Thyroid gland (tissue), 4 donors: ENCODE measurements around the gene LCE1A. TPM values are rescaled to one million over a fixed set of nuclear protein-coding genes. Genes with fewer than 3 reads are reported as not detected.

ENCODE experiments used
- DNase-seq, 2 donors: peaks; one replicate each; pipeline ENCODE4 v3.0.0-alpha.2; 2019
- H3K27ac ChIP-seq, 3 donors: fragments of 200-600 bp; sonication (generic); 1 replicate in 2 of 3; 2 replicates in 1 of 3; pipeline ENCODE4 v1.5.1; 2016 to 2019; ENCODE audit warnings: mild to moderate bottlenecking in 1 of 3, moderate library complexity in 1 of 3
- H3K27me3 ChIP-seq: fragments of 200-600 bp; sonication (generic); one replicate; pipeline ENCODE4 v1.5.1; 2019
- H3K36me3 ChIP-seq, 2 donors: fragments of 200-600 bp; sonication (generic); one replicate each; pipeline ENCODE4 v1.5.1; 2016 to 2019
- H3K4me1 ChIP-seq, 2 donors: fragments of 200-600 bp; sonication (generic); one replicate each; pipeline ENCODE4 v1.5.1; 2017 to 2019
- H3K4me3 ChIP-seq, 3 donors: fragments of 200-600 bp; sonication (generic); replicated peaks in 1 of 3; 1 replicate in 2 of 3; 2 replicates in 1 of 3; pipeline ENCODE4 v1.5.1; 2016; ENCODE audit warnings: mild to moderate bottlenecking in 1 of 3
- H3K9me3 ChIP-seq: fragments of 200-600 bp; sonication (generic); one replicate; pipeline ENCODE4 v1.5.1; 2017
- POLR2A ChIP-seq, 2 donors: fragments of 450-650 bp; IDR thresholded peaks; one replicate each; pipeline ENCODE4 v1.6.1; 2017; ENCODE audit warnings: antibody characterized with exemption in 2 of 2, mild to moderate bottlenecking in 2 of 2, moderate library complexity in 1 of 2
- WGBS, 2 donors: methylation state at CpG; one replicate each; pipeline ENCODE4 v1.1.5; 2017; 5-methylcytosine and 5-hydroxymethylcytosine counted together
- intact Hi-C: fragments of 100-400 bp; cut with DNase I; formaldehyde crosslinking; loops from one replicate; pipeline ENCODE4 v1.15.1; 2023
- total RNA-seq, 4 donors: library from RNA; depleted of rRNA; stranded (reverse); fragments of >200 nt; gene quantifications; one replicate each; pipeline ENCODE4 v1.2.3, GENCODE V29; 2016
- TF ChIP-seq, protein P1 (sequence below), 6 experiments: fragments of 200-600 bp in 3 of 6; fragments of 450-650 bp in 3 of 6; sonication (generic) in 3 of 6; IDR thresholded peaks; one replicate each; pipeline ENCODE4 v1.5.1; 2016 to 2019; ENCODE audit warnings: antibody characterized with exemption in 6 of 6, mild to moderate bottlenecking in 2 of 6, inconsistent platforms in 1 of 6, moderate library complexity in 1 of 6

Gene LCE1A, protein sequence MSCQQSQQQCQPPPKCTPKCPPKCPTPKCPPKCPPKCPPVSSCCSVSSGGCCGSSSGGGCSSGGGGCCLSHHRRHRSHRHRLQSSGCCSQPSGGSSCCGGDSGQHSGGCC
- not detected for total RNA-seq

DNA sequence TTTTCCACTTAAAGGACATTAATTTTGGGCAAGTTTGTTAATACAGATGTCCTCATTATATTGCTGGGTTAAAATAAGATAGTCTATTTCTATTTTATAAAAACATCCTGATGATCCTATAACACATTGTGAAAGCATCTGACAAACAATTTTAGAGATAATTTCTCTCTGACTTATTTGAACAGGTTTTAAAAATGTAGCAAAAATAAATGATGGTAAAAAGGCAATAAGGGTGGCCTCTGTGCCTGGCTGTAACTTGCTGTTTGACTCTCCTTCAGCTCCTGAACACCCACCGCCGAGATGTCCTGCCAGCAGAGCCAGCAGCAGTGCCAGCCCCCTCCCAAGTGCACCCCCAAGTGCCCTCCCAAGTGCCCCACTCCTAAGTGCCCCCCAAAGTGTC lies at the start of gene LCE1A:
Gene LCE1A (plus strand): TSS at position 301 of the 400 bp plus-strand sequence. CDS start 0 bp downstream, at position 301.
- Histone ChIP-seq H3K36me3 (no peaks in the 10 kb centered on the region), H3K27me3 (no peaks in the 10 kb centered on the region), H3K9me3 (no peaks in the 10 kb centered on the region), H3K4me1 (no peaks in the 10 kb centered on the region), H3K4me3 (no peak within 1 kb of the TSS), H3K27ac (no peak within 1 kb of the TSS)
- DNase-seq, result no peak
- intact Hi-C loops, result no loop called here
- WGBS, 2 donors, result 61 to 71% methylated on average over 2 of the region's 2 CpGs
- TF ChIP-seq, protein P1, sequence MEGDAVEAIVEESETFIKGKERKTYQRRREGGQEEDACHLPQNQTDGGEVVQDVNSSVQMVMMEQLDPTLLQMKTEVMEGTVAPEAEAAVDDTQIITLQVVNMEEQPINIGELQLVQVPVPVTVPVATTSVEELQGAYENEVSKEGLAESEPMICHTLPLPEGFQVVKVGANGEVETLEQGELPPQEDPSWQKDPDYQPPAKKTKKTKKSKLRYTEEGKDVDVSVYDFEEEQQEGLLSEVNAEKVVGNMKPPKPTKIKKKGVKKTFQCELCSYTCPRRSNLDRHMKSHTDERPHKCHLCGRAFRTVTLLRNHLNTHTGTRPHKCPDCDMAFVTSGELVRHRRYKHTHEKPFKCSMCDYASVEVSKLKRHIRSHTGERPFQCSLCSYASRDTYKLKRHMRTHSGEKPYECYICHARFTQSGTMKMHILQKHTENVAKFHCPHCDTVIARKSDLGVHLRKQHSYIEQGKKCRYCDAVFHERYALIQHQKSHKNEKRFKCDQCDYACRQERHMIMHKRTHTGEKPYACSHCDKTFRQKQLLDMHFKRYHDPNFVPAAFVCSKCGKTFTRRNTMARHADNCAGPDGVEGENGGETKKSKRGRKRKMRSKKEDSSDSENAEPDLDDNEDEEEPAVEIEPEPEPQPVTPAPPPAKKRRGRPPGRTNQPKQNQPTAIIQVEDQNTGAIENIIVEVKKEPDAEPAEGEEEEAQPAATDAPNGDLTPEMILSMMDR (IDR thresholded peaks at IDR 0.05), result no peak
- no peak for TF ChIP-seq POLR2A (IDR thresholded peaks at IDR 0.05)

DNA sequence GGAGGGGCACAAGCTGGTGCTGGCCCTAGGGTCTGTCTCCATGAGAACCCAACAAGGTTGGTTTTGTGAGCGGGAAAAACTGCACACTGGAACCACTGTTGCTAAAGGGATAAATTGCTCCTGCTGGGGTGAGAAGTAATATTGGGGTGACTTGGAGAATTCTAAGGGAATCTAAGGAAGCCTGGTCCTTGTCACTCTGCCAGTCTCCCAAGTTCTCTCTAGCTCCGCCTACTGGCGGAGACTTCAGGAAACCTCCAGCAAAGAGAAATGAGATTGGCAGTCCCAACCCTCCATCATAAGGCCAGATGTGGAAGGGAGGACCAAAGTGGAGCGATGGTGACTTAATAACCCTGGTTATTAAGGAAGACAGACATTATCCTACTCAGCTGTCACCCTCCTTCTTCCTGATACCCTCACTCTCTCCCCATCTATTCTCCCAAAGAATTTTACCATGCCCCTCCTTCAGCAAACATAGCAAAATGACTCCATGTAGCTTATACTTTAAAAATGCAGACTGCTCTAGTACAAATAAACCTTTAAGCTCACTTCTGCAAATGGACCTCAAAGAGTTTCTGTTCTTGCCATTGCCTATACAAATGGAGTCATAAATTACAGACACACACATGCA lies 49.6 kb upstream of the LCE1A start:
- DNase-seq, result no peak
- no peaks in the 10 kb centered on the region for H3K4me1 ChIP-seq
- 54 to 67% methylated on average over 4 of the region's 4 CpGs for WGBS, 2 donors
- H3K4me3 ChIP-seq, result no peak overlapping the region
- intact Hi-C loops, result no loop called here
- H3K27ac ChIP-seq, result no peak overlapping the region
- no peaks in the 10 kb centered on the region for H3K36me3 ChIP-seq
- H3K9me3 ChIP-seq, result no peaks in the 10 kb centered on the region
- H3K27me3 ChIP-seq, result no peaks in the 10 kb centered on the region
- TF ChIP-seq, protein P1 (IDR thresholded peaks at IDR 0.05), result peak in 1 of 6 experiments; percentile 8
- no peak for TF ChIP-seq POLR2A (IDR thresholded peaks at IDR 0.05)

DNA sequence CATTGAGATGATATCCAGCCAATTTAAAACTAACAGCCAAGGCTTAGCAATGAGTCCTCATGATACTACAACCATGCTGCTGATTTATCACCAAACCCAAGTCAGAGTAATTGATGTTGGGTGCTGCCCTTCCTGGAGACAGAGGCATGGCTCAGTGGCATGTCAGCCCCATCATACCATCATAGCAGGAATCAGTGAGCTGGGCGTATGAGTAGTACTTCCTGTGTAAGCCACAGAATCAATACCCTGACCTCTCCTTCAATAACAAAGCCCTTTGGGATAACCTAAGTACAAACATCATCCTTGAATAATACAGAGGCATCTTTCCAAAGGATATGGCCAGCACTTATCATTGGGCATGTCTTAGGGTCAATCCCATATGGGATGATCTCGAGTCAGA lies 44.2 kb upstream of the LCE1A start:
- TF ChIP-seq POLR2A (IDR thresholded peaks at IDR 0.05), result no peak
- TF ChIP-seq, protein P1 (IDR thresholded peaks at IDR 0.05), result no peak
- no peak overlapping the region for H3K27ac ChIP-seq
- intact Hi-C loops, result no loop called here
- 75 to 80% methylated on average over 2 of the region's 2 CpGs for WGBS, 2 donors
- H3K4me3 ChIP-seq, result no peak overlapping the region
- no peak for DNase-seq
- H3K9me3 ChIP-seq, result no peaks in the 10 kb centered on the region
- H3K36me3 ChIP-seq, result no peaks in the 10 kb centered on the region
- no peaks in the 10 kb centered on the region for H3K27me3 ChIP-seq
- H3K4me1 ChIP-seq, result no peaks in the 10 kb centered on the region

DNA sequence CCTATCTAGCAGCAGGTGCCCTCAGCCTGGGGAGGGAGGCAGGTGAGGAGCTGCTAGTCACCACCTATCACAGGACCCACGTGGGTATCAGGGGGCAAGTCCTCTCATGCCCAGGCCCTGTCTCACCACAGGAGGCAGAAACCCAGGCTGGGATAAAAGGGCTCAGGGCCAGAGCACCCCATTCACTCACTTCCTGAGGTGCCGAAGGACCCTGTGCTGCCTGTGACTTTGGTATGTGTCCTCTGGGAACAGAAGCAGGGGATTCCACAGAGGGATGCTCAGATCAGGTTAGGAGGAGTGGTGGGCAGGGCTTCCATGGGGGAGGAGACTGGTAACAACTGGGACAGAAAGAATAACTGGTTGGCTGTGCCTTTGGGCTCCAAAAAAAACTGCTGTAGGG lies 41.2 kb upstream of the LCE1A start, which contains the start of gene LCE1E:
Gene LCE1E (plus strand): TSS at position 181 of the 400 bp plus-strand sequence. CDS start 1,043 bp downstream, outside the sequence.
- TF ChIP-seq, protein P1 (IDR thresholded peaks at IDR 0.05), result no peak
- no peak for TF ChIP-seq POLR2A (IDR thresholded peaks at IDR 0.05)
- Histone ChIP-seq H3K9me3 (no peaks in the 10 kb centered on the region), H3K36me3 (no peaks in the 10 kb centered on the region), H3K4me3 (no peak within 1 kb of the TSS), H3K27me3 (no peaks in the 10 kb centered on the region), H3K27ac (no peak within 1 kb of the TSS), H3K4me1 (no peaks in the 10 kb centered on the region)
- intact Hi-C loops, result no loop called here
- no peak for DNase-seq
- WGBS, 2 donors, result 48 to 49% methylated on average over 2 of the region's 2 CpGs

DNA sequence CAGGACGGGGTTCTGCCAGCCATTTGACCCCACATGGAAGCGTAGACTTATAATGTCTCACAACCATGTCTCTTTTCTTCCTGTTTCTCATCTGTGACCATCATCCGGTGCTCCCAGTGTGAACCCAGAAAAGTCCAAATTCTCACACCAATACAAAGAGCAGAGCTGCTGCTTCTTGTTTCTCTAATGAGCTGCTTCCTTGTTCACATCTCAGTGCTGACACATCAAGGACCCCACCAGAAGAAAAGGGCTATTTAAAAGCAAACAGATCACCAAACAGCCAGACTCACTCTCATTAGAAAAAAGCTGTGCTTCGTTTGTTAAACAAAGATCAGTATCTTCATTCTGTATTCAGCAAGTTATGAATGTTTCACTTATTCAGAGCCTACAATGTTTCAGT lies 31.6 kb upstream of the LCE1A start:
- TF ChIP-seq POLR2A (IDR thresholded peaks at IDR 0.05), result no peak
- TF ChIP-seq, protein P1 (IDR thresholded peaks at IDR 0.05), result no peak
- no peaks in the 10 kb centered on the region for H3K9me3 ChIP-seq
- 68 to 72% methylated on average over 4 of the region's 4 CpGs for WGBS, 2 donors
- H3K36me3 ChIP-seq, result no peaks in the 10 kb centered on the region
- DNase-seq, result no peak
- no peaks in the 10 kb centered on the region for H3K4me1 ChIP-seq
- H3K27ac ChIP-seq, result no peak overlapping the region
- intact Hi-C loops, result no loop called here
- H3K27me3 ChIP-seq, result no peaks in the 10 kb centered on the region
- H3K4me3 ChIP-seq, result no peak overlapping the region
